Sigmoid colon (tissue), 7 donors: ENCODE data around the gene FUBP1. TPM values are rescaled to one million over a fixed set of nuclear protein-coding genes. Genes with fewer than 3 reads are reported as not detected.
A peak's percentile ranks its signal among the peaks of the same experiment; 100 is the strongest.
"Not testable (repeated sequence)": the region's sequence is repeated elsewhere in the genome, so short reads cannot be mapped to it uniquely, and the experiment has no call there.

Source experiments
- DNase-seq: peaks from one replicate; pipeline ENCODE4 v3.0.0-alpha.2; 2019
- H3K27ac ChIP-seq, 4 donors: fragments of 200-600 bp; sonication (generic); one replicate each; pipeline ENCODE4 v1.5.1; 2016 to 2019; ENCODE audit warnings: mild to moderate bottlenecking in 1 of 4
- H3K27me3 ChIP-seq, 3 donors: fragments of 200-600 bp; sonication (generic); one replicate each; pipeline ENCODE4 v1.5.1; 2019; ENCODE audit warnings: mild to moderate bottlenecking in 1 of 3
- H3K36me3 ChIP-seq, 4 donors: fragments of 200-600 bp; sonication (generic); one replicate each; pipeline ENCODE4 v1.5.1; 2016 to 2019
- H3K4me1 ChIP-seq, 4 donors: fragments of 200-600 bp; sonication (generic); one replicate each; pipeline ENCODE4 v1.5.1; 2017 to 2019
- H3K4me3 ChIP-seq, 4 donors: fragments of 200-600 bp; sonication (generic); one replicate each; pipeline ENCODE4 v1.5.1; 2017 to 2019; ENCODE audit warnings: mild to moderate bottlenecking in 2 of 4, moderate library complexity in 1 of 4
- H3K9me3 ChIP-seq, 4 donors: fragments of 200-600 bp in 3 of 4; sonication (generic) in 3 of 4; one replicate each; pipeline versions ENCODE4 v1.5.1 to v1.6.1; 2013 to 2019
- EP300 ChIP-seq, 4 donors: sonication (generic); formaldehyde crosslinking; IDR thresholded peaks; one replicate each; pipeline ENCODE4 v1.6.1; 2017; ENCODE audit warnings: antibody characterized with exemption in 4 of 4
- POLR2A ChIP-seq, 2 donors: fragments of 450-650 bp; IDR thresholded peaks; one replicate each; pipeline ENCODE4 v1.6.1; 2016; ENCODE audit warnings: antibody characterized with exemption in 2 of 2, mild to moderate bottlenecking in 2 of 2, moderate library complexity in 2 of 2
- POLR2AphosphoS5 ChIP-seq, 4 donors: sonication (generic); formaldehyde crosslinking; IDR thresholded peaks; one replicate each; pipeline ENCODE4 v1.6.1; 2017; ENCODE audit warnings: antibody characterized with exemption in 4 of 4
- WGBS, 2 donors: extraction: QIAGEN DNeasy Blood & Tissue Kit; methylation state at CpG; one replicate each; pipeline ENCODE4 v1.1.7; 2013; 5-methylcytosine and 5-hydroxymethylcytosine counted together
- intact Hi-C: fragments of 100-400 bp; cut with DNase I; formaldehyde crosslinking; loops from one replicate; pipeline ENCODE4 v1.15.1; 2023
- polyA plus RNA-seq, 3 donors: library from polyadenylated mRNA; stranded (reverse); fragments of 200-250 nt; gene quantifications; one replicate each; pipeline ENCODE4 v1.2.3, GENCODE V29; 2013
- total RNA-seq, 4 donors: library from RNA; depleted of rRNA; stranded (reverse); fragments of >200 nt; gene quantifications; one replicate each; pipeline ENCODE4 v1.1.0, GENCODE V29; 2016
- TF ChIP-seq, protein P1 (sequence below), 4 experiments: fragments of 450-650 bp in 3 of 4; fragments of 200-600 bp in 1 of 4; IDR thresholded peaks; one replicate each; pipeline ENCODE4 v1.5.1; 2016 to 2019; ENCODE audit warnings: antibody characterized with exemption in 4 of 4, mild to moderate bottlenecking in 3 of 4, moderate library complexity in 2 of 4
- donor health status: healthy with polysubstance abuse.
- donor health status: Bipolar disorder and iron deficiency.
- donor health status: healthy.

FUBP1 gene
- total and polyA plus RNA-seq, 7 donors = 20.8 to 79.2 (median 60.6) TPM

DNA sequence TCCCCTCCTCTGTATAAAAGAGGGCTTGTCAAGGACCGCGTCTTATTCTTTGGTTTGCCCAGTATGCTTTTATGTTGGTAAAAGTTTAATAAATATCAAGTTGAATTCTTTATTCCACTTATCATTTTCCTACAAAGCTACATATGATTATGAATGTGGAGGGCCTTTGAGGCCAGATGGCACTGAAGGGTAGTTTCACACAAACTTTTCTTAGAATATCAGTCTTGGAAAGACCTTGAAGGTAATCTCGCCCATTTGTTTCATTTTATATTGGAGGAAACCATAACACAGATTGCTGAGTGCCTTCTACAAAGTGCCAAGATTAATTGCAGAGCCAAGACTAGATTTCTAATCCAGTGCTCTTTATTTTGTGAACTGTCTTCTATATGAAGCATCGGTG is 5.8 kb upstream of the FUBP1 start:
- Histone ChIP-seq H3K27me3 (no peaks in the 10 kb centered on the region), H3K9me3 (no peaks in the 10 kb centered on the region), H3K27ac (peak overlapping the region; percentile 2 to 20 (median 10)), H3K36me3 (no peaks in the 10 kb centered on the region), H3K4me1 (peaks cover 0 to 26% (median 19%) of the 10 kb centered on the region in 4 donors), H3K4me3 (no peak overlapping the region)
- TF ChIP-seq POLR2AphosphoS5 (IDR thresholded peaks at IDR 0.05) = no peak
- TF ChIP-seq POLR2A (IDR thresholded peaks at IDR 0.05) = no peak
- TF ChIP-seq EP300 (IDR thresholded peaks at IDR 0.05) = no peak
- TF ChIP-seq, protein P1, sequence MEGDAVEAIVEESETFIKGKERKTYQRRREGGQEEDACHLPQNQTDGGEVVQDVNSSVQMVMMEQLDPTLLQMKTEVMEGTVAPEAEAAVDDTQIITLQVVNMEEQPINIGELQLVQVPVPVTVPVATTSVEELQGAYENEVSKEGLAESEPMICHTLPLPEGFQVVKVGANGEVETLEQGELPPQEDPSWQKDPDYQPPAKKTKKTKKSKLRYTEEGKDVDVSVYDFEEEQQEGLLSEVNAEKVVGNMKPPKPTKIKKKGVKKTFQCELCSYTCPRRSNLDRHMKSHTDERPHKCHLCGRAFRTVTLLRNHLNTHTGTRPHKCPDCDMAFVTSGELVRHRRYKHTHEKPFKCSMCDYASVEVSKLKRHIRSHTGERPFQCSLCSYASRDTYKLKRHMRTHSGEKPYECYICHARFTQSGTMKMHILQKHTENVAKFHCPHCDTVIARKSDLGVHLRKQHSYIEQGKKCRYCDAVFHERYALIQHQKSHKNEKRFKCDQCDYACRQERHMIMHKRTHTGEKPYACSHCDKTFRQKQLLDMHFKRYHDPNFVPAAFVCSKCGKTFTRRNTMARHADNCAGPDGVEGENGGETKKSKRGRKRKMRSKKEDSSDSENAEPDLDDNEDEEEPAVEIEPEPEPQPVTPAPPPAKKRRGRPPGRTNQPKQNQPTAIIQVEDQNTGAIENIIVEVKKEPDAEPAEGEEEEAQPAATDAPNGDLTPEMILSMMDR (IDR thresholded peaks at IDR 0.05) = no peak
- WGBS, 2 donors = 95 to 98% methylated on average over 4 of the region's 4 CpGs
- no peak for DNase-seq
- intact Hi-C loops = no loop called here

DNA sequence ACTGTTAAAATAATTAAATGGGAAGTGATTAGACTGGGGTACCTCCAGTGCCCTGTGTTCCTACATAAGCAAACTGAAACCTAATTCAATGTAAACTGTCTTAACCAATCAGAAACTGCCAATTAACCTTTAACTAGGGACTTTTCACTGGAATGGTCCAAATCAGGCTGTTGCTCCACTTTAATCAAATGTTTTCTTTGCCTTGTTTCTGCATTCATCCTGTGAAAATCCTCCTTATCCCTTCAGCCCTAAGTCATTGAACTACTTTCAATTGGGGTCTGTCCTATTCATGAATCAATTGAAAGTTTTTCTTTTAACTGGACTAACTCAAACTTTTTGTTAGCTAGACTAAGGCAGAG is 5.1 kb upstream of the FUBP1 start:
- no peak for DNase-seq
- H3K27ac ChIP-seq = peak overlapping the region in 2 of 4 donors; percentile 9 to 33
- H3K4me1 ChIP-seq = peaks cover 0 to 27% (median 19%) of the 10 kb centered on the region in 4 donors
- no peak for TF ChIP-seq POLR2AphosphoS5 (IDR thresholded peaks at IDR 0.05)
- TF ChIP-seq POLR2A (IDR thresholded peaks at IDR 0.05) = no peak
- no peak for TF ChIP-seq EP300 (IDR thresholded peaks at IDR 0.05)
- TF ChIP-seq, protein P1 (IDR thresholded peaks at IDR 0.05) = no peak
- no peaks in the 10 kb centered on the region for H3K9me3 ChIP-seq
- H3K4me3 ChIP-seq = no peak overlapping the region
- intact Hi-C loops = no loop called here
- no peaks in the 10 kb centered on the region for H3K27me3 ChIP-seq
- no peaks in the 10 kb centered on the region for H3K36me3 ChIP-seq

DNA sequence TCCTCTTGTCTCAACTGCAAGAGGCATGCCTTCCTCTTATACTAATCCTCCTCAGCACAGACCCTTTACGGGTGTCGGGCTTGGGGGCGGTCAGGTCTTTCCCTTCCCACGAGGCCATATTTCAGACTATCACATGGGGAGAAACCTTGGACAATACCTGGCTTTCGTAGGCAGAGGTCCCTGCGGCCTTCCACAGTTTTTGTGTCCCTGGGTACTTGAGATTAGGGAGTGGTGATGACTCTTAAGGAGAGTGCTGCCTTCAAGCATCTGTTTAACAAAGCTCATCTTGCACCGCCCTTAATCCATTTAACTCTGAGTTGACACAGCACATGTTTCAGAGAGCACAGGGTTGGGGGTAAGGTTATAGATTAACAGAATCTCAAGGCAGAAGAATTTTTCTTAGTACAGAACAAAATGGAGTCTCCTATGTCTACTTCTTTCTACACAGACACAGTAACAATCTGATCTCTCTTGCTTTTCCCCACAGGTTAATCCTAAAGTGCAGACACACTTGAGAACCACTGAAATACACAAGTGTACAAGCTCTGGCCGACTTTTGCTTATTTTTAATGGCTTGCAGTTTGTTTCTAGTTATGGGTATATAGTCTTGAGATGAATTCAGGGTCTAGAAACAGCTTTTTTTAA is 4.6 kb upstream of the FUBP1 start:
- 44 to 78% methylated on average over 8 of the region's 8 CpGs for WGBS, 2 donors
- H3K9me3 ChIP-seq, H3K4me3 ChIP-seq, H3K36me3 ChIP-seq, intact Hi-C loops, DNase-seq, H3K27me3 ChIP-seq: not testable (repeated sequence)
- Histone ChIP-seq H3K27ac (peak overlapping the region in 2 of 4 donors; percentile 9 to 33), H3K4me1 (peaks cover 0 to 27% (median 19%) of the 10 kb centered on the region in 4 donors)

DNA sequence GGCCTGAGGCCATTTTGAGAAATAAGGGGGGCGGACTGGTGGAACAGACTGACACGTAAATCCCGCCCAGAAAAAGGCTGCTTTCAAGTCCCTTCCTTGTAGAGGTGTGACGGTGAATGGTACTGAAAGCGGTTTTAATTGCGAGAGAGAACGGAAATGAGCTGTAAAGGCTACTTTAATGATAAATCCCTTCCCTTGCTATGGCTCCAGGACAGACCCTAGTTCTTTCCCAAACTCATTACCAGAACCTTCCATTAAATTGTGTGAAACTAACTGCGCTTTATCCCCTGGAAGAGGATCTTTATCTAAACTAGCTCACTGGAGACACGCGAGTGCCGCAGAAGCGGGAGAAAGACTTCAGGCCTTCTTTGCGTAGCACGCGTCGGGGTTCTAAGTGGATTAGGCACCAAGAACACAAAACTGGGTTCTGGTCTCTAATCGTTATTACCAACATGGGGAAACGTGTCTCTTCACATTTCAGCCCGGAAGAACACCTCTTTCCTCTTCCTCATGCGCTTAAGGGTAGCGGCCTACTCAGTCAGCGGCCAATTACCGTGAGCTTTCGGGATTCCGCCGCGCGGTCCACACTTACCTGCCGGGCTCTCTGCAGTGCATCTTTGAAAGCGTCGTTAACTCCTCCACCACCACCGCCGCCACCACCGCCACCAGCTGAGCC is 441 bp downstream of the FUBP1 start:
- DNase-seq = peak; percentile 89
- Histone ChIP-seq H3K27ac (peak overlapping the region; percentile 91 to 99 (median 97)), H3K4me1 (peaks cover 0 to 48% (median 48%) of the 10 kb centered on the region in 4 donors), H3K27me3 (no peaks in the 10 kb centered on the region), H3K4me3 (peak overlapping the region; percentile 63 to 85 (median 82)), H3K36me3 (no peaks in the 10 kb centered on the region), H3K9me3 (no peaks in the 10 kb centered on the region)
- WGBS, 2 donors = 0% methylated on average over 34 of the region's 34 CpGs
- TF ChIP-seq, protein P1 (IDR thresholded peaks at IDR 0.05) = no peak
- TF ChIP-seq POLR2A (IDR thresholded peaks at IDR 0.05) (peak; percentile 25 to 27), EP300 (IDR thresholded peaks at IDR 0.05) (no peak), POLR2AphosphoS5 (IDR thresholded peaks at IDR 0.05) (peak in 2 of 4 donors; percentile 68 to 82)
- intact Hi-C loops = loop anchor here (2.0 to 10.0 kb wide), 4 partner anchors 136 to 394 kb away; partner anchors contain the start of gene ZZZ3

DNA sequence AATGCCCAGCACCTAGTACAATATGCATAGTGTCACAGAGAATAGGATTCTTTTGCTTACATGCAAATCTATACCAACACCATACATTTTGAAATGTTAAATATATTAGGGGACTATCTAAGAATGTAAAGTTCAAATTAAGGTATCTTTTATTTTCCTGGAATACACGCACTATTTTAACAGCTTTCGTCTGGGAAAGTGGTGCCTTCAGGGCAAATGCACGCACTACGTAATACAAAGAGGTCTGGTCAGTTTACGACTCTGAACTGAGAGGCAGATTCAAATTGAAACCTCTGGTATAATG is 931 bp downstream of the FUBP1 start:
- no peak for DNase-seq
- Histone ChIP-seq H3K4me1 (peaks cover 0 to 53% (median 50%) of the 10 kb centered on the region in 4 donors), H3K36me3 (no peaks in the 10 kb centered on the region), H3K9me3 (no peaks in the 10 kb centered on the region), H3K4me3 (peak overlapping the region; percentile 63 to 85 (median 82)), H3K27ac (peak overlapping the region; percentile 91 to 99 (median 97)), H3K27me3 (no peaks in the 10 kb centered on the region)
- intact Hi-C loops = loop anchor here (2.0 to 10.0 kb wide), 4 partner anchors 137 to 393 kb away; partner anchors contain the start of gene ZZZ3
- TF ChIP-seq POLR2AphosphoS5 (IDR thresholded peaks at IDR 0.05) (peak in 1 of 4 donors; percentile 76), EP300 (IDR thresholded peaks at IDR 0.05) (no peak)
- WGBS, 2 donors = 0% methylated on average over 5 of the region's 5 CpGs
